Neural cell (in vitro differentiated cells): ENCODE results near the gene CCDC80. TPM values are rescaled to one million over a fixed set of nuclear protein-coding genes. Genes with fewer than 3 reads are reported as not detected.

Experiments used
- H2AFZ ChIP-seq: fragments of 200-600, 300-800 bp; sonication (generic), shearing (Covaris generic); 2 replicates; pipeline ENCODE4 v1.6.0; 2014; ENCODE audit warnings: low read depth, mild to moderate bottlenecking, antibody characterized with exemption, low read length, moderate library complexity
- H3F3A ChIP-seq: fragments of 200-600 bp; shearing (Covaris generic); 2 replicates; pipeline ENCODE4 v1.6.1; 2016; ENCODE audit warnings: mild to moderate bottlenecking, moderate library complexity, mixed read lengths, antibody characterized with exemption, low read length; ENCODE audit not compliant: insufficient read depth, poor library complexity, severe bottlenecking
- H3K27ac ChIP-seq: fragments of 200-600, 300-800 bp; sonication (generic), shearing (Covaris generic); 2 replicates; pipeline ENCODE4 v1.5.1; 2014; ENCODE audit warnings: mild to moderate bottlenecking, low read length, moderate library complexity
- H3K27me3 ChIP-seq: fragments of 300-800, 200-600 bp; sonication (generic), shearing (Covaris generic); 2 replicates; pipeline ENCODE4 v1.6.0; 2014; ENCODE audit warnings: mild to moderate bottlenecking, low read depth, low read length, moderate library complexity; ENCODE audit not compliant: insufficient read depth
- H3K36me3 ChIP-seq: fragments of 300-800, 200-600 bp; sonication (generic), shearing (Covaris generic); 2 replicates; pipeline ENCODE4 v1.5.1; 2014; ENCODE audit warnings: mild to moderate bottlenecking, antibody characterized with exemption, low read length, moderate library complexity; ENCODE audit not compliant: insufficient read depth
- H3K4me2 ChIP-seq: fragments of 300-800, 200-600 bp; sonication (generic), shearing (Covaris generic); 2 replicates; pipeline ENCODE4 v1.6.0; 2014; ENCODE audit warnings: mild to moderate bottlenecking, low read length
- H3K4me3 ChIP-seq: fragments of 300-800, 200-600 bp; sonication (generic), shearing (Covaris generic); 2 replicates; pipeline ENCODE4 v1.5.1; 2014; ENCODE audit warnings: mild to moderate bottlenecking, low read length, moderate library complexity
- H3K79me2 ChIP-seq: fragments of 200-600 bp; shearing (Covaris generic); replicated peaks from 2 replicates; pipeline ENCODE4 v1.6.0; 2014; ENCODE audit warnings: mild to moderate bottlenecking, low read length, moderate library complexity; ENCODE audit not compliant: insufficient read depth
- H3K9ac ChIP-seq: fragments of 300-800, 200-600 bp; sonication (generic), shearing (Covaris generic); 2 replicates; pipeline ENCODE4 v1.6.1; 2016; ENCODE audit warnings: mild to moderate bottlenecking, low read length, mixed read lengths
- H3K9me2 ChIP-seq: fragments of 200-600 bp; shearing (Covaris generic); 2 replicates; pipeline ENCODE4 v1.6.1; 2016; ENCODE audit warnings: mild to moderate bottlenecking, low read length, mixed read lengths; ENCODE audit not compliant: insufficient read depth
- H3K9me3 ChIP-seq: fragments of 200-600, 300-800 bp; sonication (generic), shearing (Covaris generic); 2 replicates; pipeline ENCODE4 v1.6.1; 2016; ENCODE audit warnings: mild to moderate bottlenecking, mixed run types, low read length, moderate library complexity, mixed read lengths
- H4K20me1 ChIP-seq: fragments of 200-600 bp; shearing (Covaris generic); 2 replicates; pipeline ENCODE4 v1.6.1; 2016; ENCODE audit warnings: mild to moderate bottlenecking, mixed run types; ENCODE audit not compliant: insufficient read depth
- EP300 ChIP-seq: fragments of 450-650 bp; conservative IDR thresholded peaks from 2 replicates; pipeline ENCODE4 v1.6.1; 2014; ENCODE audit warnings: antibody characterized with exemption, mild to moderate bottlenecking, moderate library complexity; ENCODE audit not compliant: poor library complexity, severe bottlenecking
- EZH2 ChIP-seq: fragments of 200-600, 300-800 bp; shearing (Covaris generic), sonication (generic); IDR thresholded peaks from 2 replicates; pipeline ENCODE4 v1.6.1; 2014; ENCODE audit warnings: antibody characterized with exemption, low read length, borderline replicate concordance, mild to moderate bottlenecking; ENCODE audit not compliant: insufficient read depth, poor library complexity, severe bottlenecking
- SMC3 ChIP-seq: fragments of 450-650 bp; conservative IDR thresholded peaks from 2 replicates; pipeline ENCODE4 v1.6.1; 2014; ENCODE audit warnings: antibody characterized with exemption, mild to moderate bottlenecking, moderate library complexity; ENCODE audit not compliant: poor library complexity
- TAF1 ChIP-seq: IDR thresholded peaks from 2 replicates; pipeline ENCODE4 v1.6.1; 2012; ENCODE audit warnings: low read depth
- polyA plus RNA-seq: library from polyadenylated mRNA; depleted of rRNA; stranded (reverse); fragments of >200 nt; gene quantifications from 2 replicates; pipeline ENCODE4 v1.2.3, GENCODE V29; 2014
- TF ChIP-seq, protein P1 (sequence below): IDR thresholded peaks from 2 replicates; pipeline ENCODE4 v1.6.1; 2012; ENCODE audit warnings: borderline replicate concordance
- TF ChIP-seq, protein P2 (sequence below): fragments of 450-650 bp; IDR thresholded peaks from 2 replicates; pipeline ENCODE4 v1.5.1; 2014; ENCODE audit warnings: antibody characterized with exemption, mild to moderate bottlenecking, moderate library complexity; ENCODE audit not compliant: poor library complexity, severe bottlenecking

The CCDC80 gene
- polyA plus RNA-seq, 1 donor from 2014 or later: 0.14 TPM

DNA sequence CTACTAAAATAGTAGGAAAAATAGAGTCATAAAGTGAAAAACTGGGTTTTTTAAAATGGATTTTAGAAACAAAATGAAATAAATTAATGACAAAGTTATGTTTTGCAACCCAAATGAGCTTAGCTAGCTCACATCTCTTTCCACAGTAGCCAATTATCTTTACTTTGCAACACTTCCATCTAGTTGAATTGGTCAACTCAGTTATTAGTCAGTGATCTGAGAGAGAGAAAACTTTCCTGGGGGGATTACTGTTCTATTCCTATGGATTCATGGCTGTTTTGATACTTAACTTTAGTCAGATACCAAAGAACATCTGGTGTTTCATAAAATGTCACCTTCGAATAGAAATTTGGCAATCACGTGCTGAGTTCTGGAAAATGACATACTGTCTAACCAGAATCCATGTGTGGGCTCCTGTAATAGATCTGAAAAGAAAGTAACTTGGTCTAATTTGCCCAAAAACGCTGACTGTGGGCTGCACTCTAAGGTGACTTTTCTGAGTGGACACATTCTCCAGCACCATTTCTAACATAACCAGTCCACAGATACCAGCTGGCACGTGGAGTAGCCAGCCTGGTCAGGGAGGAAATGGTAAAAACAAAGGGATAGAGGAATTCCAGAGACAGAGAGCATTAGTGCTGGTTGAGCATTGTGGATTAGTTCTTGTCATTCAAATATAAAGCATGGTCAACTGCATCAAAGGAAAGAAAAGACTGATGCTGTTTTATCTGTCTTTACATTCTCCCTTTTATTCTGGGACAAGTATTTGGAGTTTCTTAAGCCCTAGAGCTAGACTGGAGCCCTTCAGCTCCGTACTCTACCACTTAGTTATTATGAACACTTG, 45.2 kb upstream of the CCDC80 start:
- no peaks in the 10 kb centered on the region for H3K9me3 ChIP-seq
- H3K4me2 ChIP-seq: no peak overlapping the region
- no peak for TF ChIP-seq TAF1
- TF ChIP-seq, protein P1, sequence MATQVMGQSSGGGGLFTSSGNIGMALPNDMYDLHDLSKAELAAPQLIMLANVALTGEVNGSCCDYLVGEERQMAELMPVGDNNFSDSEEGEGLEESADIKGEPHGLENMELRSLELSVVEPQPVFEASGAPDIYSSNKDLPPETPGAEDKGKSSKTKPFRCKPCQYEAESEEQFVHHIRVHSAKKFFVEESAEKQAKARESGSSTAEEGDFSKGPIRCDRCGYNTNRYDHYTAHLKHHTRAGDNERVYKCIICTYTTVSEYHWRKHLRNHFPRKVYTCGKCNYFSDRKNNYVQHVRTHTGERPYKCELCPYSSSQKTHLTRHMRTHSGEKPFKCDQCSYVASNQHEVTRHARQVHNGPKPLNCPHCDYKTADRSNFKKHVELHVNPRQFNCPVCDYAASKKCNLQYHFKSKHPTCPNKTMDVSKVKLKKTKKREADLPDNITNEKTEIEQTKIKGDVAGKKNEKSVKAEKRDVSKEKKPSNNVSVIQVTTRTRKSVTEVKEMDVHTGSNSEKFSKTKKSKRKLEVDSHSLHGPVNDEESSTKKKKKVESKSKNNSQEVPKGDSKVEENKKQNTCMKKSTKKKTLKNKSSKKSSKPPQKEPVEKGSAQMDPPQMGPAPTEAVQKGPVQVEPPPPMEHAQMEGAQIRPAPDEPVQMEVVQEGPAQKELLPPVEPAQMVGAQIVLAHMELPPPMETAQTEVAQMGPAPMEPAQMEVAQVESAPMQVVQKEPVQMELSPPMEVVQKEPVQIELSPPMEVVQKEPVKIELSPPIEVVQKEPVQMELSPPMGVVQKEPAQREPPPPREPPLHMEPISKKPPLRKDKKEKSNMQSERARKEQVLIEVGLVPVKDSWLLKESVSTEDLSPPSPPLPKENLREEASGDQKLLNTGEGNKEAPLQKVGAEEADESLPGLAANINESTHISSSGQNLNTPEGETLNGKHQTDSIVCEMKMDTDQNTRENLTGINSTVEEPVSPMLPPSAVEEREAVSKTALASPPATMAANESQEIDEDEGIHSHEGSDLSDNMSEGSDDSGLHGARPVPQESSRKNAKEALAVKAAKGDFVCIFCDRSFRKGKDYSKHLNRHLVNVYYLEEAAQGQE: no peak
- TF ChIP-seq EP300: no peak
- no peak for TF ChIP-seq EZH2
- TF ChIP-seq, protein P2, sequence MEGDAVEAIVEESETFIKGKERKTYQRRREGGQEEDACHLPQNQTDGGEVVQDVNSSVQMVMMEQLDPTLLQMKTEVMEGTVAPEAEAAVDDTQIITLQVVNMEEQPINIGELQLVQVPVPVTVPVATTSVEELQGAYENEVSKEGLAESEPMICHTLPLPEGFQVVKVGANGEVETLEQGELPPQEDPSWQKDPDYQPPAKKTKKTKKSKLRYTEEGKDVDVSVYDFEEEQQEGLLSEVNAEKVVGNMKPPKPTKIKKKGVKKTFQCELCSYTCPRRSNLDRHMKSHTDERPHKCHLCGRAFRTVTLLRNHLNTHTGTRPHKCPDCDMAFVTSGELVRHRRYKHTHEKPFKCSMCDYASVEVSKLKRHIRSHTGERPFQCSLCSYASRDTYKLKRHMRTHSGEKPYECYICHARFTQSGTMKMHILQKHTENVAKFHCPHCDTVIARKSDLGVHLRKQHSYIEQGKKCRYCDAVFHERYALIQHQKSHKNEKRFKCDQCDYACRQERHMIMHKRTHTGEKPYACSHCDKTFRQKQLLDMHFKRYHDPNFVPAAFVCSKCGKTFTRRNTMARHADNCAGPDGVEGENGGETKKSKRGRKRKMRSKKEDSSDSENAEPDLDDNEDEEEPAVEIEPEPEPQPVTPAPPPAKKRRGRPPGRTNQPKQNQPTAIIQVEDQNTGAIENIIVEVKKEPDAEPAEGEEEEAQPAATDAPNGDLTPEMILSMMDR: no peak
- H3K36me3 ChIP-seq: no peaks in the 10 kb centered on the region
- H3K4me3 ChIP-seq: no peak overlapping the region
- H3K9me2 ChIP-seq: no peaks in the 10 kb centered on the region
- H3K79me2 ChIP-seq: no peaks in the 10 kb centered on the region
- H3K9ac ChIP-seq: no peak overlapping the region
- no peaks in the 10 kb centered on the region for H3F3A ChIP-seq
- no peak overlapping the region for H2AFZ ChIP-seq
- no peaks in the 10 kb centered on the region for H3K27me3 ChIP-seq
- H4K20me1 ChIP-seq: no peaks in the 10 kb centered on the region
- H3K27ac ChIP-seq: no peak overlapping the region

DNA sequence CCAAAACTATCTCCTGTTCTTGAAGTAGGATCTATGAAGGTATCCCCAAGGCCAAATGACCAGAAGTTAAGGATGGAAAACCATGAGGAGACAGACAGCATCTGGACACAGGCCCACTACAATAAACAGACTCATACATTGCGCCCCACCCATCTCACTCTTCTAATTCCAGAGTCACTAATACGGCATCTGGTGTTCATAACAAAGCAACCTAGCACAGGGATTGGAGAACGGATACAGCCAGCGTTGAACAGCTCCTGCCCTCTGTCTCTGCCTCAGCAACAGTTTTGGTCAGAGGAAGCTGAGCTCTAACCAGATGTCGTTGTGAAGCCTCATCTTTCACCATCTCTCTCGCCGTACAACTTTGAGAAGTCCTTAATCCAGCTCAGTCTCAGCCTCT, 44.5 kb upstream of the CCDC80 start:
- Histone ChIP-seq H3K79me2 (no peaks in the 10 kb centered on the region), H3K9me3 (no peaks in the 10 kb centered on the region), H3K36me3 (no peaks in the 10 kb centered on the region), H3F3A (no peaks in the 10 kb centered on the region), H3K4me3 (no peak overlapping the region), H4K20me1 (no peaks in the 10 kb centered on the region), H3K9ac (no peak overlapping the region), H3K9me2 (no peaks in the 10 kb centered on the region), H3K27ac (no peak overlapping the region), H3K4me2 (no peak overlapping the region), H3K27me3 (no peaks in the 10 kb centered on the region), H2AFZ (no peak overlapping the region)
- TF ChIP-seq SMC3: no peak
- TF ChIP-seq, protein P2: no peak
